Left cardiac atrium (tissue), 4 donors: Measurements from ENCODE around the gene ARHGAP22. TPM values are rescaled to one million over a fixed set of nuclear protein-coding genes. Genes with fewer than 3 reads are reported as not detected.

Experiments
- ATAC-seq, 2 donors: fragments of 200-7000 bp; cut with Tn5 transposase; one replicate each; pipeline ENCODE4 v1.9.1; 2020; ENCODE audit warnings: mild to moderate bottlenecking in 2 of 2, moderate library complexity in 2 of 2
- DNase-seq: peaks from one replicate; pipeline ENCODE4 v3.0.0-alpha.2; 2020
- intact Hi-C, 2 donors: fragments of 100-400 bp; cut with DNase I; formaldehyde crosslinking; loops; one replicate each; pipeline versions ENCODE4 v1.14.1 to v1.15.1; 2022 to 2023
- total RNA-seq, 2 donors: library from RNA; stranded (reverse); fragmentation: NEBNext Ultra II Directional; extraction: Animal tissue kit (Norgen Biotek cat#: 25700); gene quantifications; one replicate each; pipeline ENCODE4 v1.2.1, GENCODE V29; 2021
- donor health status: DM: no; HTN: yes; CAD: no.
- donor health status: DM: no; HTN: yes; CAD: no; lungs with severe emphysema.
- donor health status: DM: yes; HTN: yes; CAD: no.
- donor health status: Dilated cardiomyopathy.

The ARHGAP22 gene
- total RNA-seq, 2 donors from 2014 or later = 4.7 to 6.0 TPM

GRCh38 chr10:48497780-48498770 is 106.8 kb downstream of the ARHGAP22 start:
- ATAC-seq = no peak

DNA sequence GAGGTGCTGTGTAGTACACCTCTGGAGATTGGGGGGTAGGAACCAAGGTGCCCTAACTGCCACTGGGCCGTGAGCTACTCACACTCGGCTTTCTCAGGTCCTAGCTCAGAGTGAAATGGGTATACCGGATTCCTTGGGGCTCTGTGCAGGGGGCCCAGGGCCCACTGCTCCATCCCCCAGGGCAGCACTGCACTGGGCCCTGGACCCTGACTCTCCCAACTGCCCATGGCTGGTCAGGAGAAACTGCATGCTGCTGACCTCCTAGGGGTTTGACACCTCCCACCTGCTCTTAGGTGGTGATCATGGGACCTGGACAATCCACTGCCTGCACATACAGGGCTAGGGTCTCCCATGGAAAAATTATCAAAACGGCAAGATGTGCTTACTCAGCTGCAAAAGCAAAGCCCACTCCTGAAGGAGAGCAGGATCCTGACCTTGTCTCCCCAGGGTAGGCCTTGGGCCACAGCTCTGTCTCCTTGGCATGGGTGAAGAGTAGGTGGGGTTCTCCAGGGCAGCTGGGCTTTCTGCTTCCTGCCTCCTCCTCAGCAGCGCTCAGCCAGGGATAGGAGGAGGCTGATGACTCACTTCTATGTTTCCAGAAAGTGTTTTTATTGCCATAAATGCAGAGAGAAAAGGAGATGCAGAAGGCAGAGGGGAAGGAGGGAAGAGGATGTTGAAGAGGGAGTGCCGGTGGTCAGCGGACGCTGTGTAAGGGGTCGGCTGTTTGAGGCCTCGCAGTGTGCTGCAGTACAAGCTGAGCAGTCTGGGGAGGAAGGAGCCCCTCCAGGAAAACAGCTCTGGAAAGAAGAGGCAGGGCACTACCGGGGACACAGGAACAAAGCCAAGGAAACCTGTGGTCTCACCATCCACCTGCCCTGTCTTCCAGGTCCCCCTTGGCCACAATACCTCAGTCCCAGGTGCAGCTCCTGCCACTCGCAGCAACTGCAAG is 107.8 kb downstream of the ARHGAP22 start:
- peak; percentile 42 to 88 for ATAC-seq
- intact Hi-C loops = no loop called here

More at GRCh38 chr10:48497780-48498770, 106.8 kb downstream of the ARHGAP22 start:
- no peak for DNase-seq
- intact Hi-C loops = no loop called here

DNA sequence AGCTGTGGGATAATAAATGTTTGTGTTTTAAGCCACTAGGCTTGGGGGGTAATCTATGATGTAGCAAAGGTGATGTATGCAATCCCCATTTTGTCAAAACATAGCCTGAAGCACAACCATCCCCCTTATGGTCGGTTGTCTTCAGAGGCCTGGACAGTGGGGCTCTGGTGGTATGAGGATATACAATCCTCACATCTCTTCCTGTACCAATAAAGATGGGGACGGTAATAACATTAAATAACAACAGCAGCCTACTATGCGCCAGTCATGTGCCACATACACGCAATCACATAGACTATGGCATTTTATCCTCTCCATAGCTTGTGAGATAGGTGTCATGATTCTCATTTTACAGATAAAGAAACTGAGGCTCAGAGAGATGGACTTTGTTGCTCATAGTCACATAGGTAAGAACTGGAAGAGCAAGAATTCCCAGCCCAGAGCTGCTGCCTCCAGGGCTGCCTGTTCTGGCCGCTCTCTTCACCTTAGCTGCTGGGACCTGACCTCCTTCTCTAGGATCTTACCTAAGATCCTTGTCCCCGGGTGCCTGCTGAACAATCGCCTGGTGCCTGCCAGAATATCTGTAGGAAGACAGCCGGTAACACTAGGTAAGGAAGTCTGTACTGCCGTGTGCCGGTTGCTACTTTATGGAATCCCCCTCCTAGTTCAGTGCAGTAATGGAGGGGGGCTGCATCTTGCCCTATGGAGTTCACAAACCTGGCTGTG is 108.6 kb downstream of the ARHGAP22 start:
- intact Hi-C loops = no loop called here
- DNase-seq (no peak), ATAC-seq (no peak)

More for the DNA sequence above, 107.8 kb downstream of the ARHGAP22 start:
- no peak for DNase-seq

GRCh38 chr10:48495282-48496045 is 109.4 kb downstream of the ARHGAP22 start:
- no peak for DNase-seq
- no peak for ATAC-seq

DNA sequence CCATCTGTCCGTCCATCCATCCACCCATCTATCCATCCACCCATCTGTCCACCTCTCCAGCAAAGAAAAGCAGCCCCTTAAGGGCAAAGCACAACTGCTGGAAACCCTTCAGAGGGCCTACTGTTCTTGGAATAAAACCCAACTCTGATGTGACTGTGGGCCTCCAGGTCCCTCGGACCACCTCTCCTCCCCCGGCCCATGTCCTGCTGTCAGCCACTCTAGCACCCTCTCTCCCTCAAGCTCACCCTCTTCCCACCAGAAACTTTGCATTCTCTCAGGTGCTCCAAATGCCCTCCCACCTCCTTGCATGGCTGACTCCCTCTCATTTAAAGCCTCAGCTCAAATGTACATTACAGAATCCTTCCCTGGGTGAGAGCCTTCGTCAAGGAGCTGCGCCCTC is 110.3 kb downstream of the ARHGAP22 start:
- DNase-seq = no peak
- ATAC-seq = no peak
- intact Hi-C loops = no loop called here

More at GRCh38 chr10:48495282-48496045, 109.4 kb downstream of the ARHGAP22 start:
- intact Hi-C loops = no loop called here

- no peak for ATAC-seq
- intact Hi-C loops = no loop called here
Observed at GRCh38 chr10:48494073-48494472, 110.8 kb downstream of the ARHGAP22 start.

DNA sequence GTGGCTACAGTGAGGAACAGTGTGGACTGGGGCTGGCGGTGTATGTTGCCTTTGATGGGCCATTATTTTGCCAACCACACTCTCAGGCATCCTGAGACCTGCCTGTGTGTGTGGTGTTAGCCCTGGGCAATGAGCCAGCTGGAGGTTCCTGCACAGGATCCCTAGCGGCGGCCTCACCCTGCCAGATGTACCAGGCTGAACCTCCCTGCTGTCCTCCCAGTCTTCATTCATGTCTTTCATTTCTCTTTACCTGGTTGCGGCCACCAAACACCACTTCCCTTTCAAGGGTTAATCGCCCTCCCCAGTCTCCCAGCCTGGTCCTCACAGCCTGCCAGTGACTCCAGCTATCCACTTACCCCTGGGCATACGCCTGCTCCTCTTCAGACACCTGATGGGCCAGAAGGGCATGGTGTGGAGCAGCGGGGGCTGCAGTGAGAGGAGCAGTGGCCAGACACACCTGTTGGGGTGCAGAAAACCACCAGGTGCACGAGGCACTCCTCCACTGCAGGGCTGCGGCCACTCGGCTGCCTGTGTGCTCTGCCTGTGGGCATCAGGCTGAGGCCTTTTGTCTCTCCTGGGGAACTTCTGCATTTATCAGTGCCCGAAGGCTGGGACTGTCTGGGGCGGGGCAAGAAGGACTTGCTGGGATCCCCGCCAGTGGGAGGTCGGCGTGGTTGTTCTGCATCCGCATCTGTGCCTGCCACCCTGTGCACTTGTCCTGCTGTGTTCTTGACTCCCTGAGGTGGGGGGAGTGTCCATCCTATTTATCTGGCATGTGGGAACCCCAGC is 111.6 kb downstream of the ARHGAP22 start:
- no peak for DNase-seq
- intact Hi-C loops = no loop called here
- ATAC-seq = peak; percentile 20 to 71

More at GRCh38 chr10:48494073-48494472, 110.8 kb downstream of the ARHGAP22 start:
- no peak for DNase-seq

GRCh38 chr10:48492201-48492600 is 112.7 kb downstream of the ARHGAP22 start:
- intact Hi-C loops = no loop called here
- DNase-seq (no peak), ATAC-seq (no peak)

GRCh38 chr10:48491392-48492139 is 113.3 kb downstream of the ARHGAP22 start:
- DNase-seq = no peak
- intact Hi-C loops = no loop called here
- no peak for ATAC-seq

DNA sequence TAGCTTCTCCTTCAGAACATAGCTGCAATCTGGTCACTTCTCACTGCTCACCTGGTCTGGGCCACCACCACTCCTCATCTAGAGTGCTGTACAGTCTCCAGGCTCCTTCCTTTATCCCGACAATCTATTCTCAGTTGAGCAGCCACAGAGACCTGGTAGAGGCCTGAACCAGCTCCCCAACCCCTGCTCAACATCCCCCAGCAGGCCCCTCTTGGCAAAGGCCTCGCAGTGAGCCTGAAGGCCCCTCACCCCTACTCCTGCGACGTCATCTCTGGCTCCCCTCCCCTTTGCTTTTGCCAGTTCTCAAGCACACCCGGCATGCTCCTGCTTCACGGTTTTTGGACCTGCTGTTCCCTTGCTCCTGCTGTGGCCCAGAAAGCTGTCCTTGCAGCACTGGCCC is 113.9 kb downstream of the ARHGAP22 start:
- ATAC-seq (no peak), DNase-seq (no peak)
- intact Hi-C loops = no loop called here

DNA sequence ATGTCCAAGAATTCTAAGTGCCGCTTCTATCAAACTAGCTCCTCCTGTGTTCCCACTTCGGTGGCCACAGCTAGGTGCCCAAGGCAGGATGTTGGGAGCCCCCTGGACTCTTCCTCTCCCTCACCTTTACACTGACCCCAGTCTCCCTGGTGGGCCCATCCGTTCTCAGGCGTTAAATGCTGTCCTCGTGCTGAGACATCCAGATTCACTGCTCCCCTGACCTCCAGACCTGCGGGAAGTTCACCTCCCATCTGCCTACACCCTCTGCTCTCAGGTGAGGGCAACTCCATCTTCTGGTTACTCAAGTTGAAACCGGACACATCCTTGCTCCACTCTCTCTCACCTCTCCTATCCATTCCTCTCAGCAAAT is 114.3 kb downstream of the ARHGAP22 start:
- DNase-seq = no peak
- intact Hi-C loops = no loop called here

DNA sequence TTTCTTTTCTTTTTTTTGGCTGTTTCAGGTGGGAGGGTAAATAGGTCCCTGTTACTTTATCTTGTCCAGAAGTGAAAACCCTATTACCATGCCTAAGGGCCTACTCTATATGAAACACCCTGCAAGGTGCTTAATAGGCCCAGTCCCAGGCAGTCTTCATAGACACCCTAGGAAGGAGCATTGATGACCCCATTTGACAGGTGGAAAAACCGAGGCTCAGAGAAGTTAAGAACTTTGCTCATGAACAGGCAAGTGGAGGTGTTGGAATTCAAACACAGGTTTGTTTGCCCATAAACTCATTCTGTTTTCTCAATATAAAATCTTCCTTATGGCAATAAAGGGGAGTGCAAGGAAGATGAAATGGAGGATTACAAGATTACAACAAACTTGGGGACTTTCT is 115.8 kb downstream of the ARHGAP22 start:
- intact Hi-C loops = no loop called here
- DNase-seq = no peak
- ATAC-seq = no peak

More for the DNA sequence above, 114.3 kb downstream of the ARHGAP22 start:
- ATAC-seq = no peak

- ATAC-seq (no peak), DNase-seq (no peak)
- intact Hi-C loops = no loop called here
Observed at GRCh38 chr10:48487244-48487643, 117.6 kb downstream of the ARHGAP22 start.

- DNase-seq = no peak
- ATAC-seq = no peak
- intact Hi-C loops = no loop called here
Observed at GRCh38 chr10:48485711-48486110, 119.2 kb downstream of the ARHGAP22 start.

DNA sequence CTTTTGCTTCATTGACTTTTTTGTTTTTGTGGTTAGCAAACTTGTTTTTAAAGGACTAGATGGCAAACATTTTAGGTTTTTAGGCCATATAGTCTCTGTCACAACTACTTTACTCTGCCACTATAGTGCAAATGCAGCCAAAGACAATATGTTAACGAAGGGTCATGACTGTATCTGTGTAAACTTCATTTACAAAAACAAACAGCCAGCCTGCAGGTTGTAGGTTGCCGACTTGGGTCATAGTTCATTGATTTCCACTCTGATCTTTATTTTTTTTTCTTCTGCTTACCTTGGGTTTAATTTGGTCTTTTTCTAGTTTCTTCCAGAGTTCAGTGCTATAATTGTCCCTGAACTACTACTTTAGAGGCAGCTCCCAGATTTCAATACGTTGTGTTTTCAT is 120.0 kb downstream of the ARHGAP22 start:
- intact Hi-C loops = no loop called here

DNA sequence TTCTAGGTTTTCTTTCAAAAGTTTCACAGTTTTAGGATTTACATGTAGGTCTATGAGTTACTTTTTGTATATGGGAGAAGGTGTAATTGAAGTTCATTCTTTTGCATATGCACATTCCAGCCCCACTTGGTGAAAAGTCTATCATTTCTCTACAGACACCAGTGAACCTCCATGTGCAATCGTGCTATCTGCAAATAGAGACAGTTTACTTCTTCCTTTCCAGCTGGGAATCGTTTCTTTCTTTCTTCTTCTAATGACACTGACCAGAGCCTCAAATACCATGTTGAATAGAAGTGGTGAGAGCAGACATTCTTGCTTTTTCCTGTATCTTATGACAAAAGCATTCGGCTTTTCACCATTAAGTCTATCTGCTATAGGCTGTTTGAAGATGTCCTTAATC is 122.7 kb downstream of the ARHGAP22 start:
- ATAC-seq (no peak), DNase-seq (no peak)
- intact Hi-C loops = no loop called here

More for the DNA sequence above, 120.0 kb downstream of the ARHGAP22 start:
- no peak for DNase-seq
- no peak for ATAC-seq

- DNase-seq (no peak), ATAC-seq (no peak)
- intact Hi-C loops = no loop called here
Observed at GRCh38 chr10:48481385-48481784, 123.5 kb downstream of the ARHGAP22 start.
